ENCODE measurements around the gene CTSO. TPM values are rescaled to one million over a fixed set of nuclear protein-coding genes. Genes with fewer than 3 reads are reported as not detected.

The CTSO gene
- total RNA-seq, 1 donor, result 25.0 TPM

DNA sequence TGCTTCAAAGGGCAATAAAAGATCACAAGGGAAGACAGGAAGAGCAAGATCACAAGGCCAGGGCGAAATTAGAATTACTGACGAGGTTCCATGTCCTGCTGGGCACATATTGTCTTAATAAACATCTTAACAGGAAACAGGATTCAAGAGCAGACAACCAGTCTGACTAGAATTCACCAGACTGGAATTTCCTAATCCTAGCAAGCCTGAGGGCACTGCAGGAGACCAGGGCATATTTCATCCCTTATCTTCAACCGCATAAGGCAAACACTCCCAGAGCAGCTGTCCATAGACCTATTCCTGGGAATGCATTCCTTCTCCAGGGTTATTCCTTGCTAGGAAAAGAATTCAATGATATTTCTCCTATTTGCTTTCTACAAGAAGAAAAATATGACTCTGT lies 62.6 kb downstream of the CTSO start:
- DNase-seq (ENCODE audit: insufficient read length, low spot score, missing footprints), result no peak
- Histone ChIP-seq H2AFZ (ENCODE audit: low read length) (no peak overlapping the region), H4K20me1 (ENCODE audit: insufficient read depth, low read length) (no peaks in the 10 kb centered on the region), H3K4me2 (ENCODE audit: insufficient read depth, low read length) (no peak overlapping the region), H3K4me3 (ENCODE audit: insufficient read depth, low read length) (no peak overlapping the region), H3K27ac (ENCODE audit: low read depth, low read length) (no peak overlapping the region), H3K79me2 (ENCODE audit: insufficient read depth, low read length) (no peaks in the 10 kb centered on the region), H3K36me3 (ENCODE audit: insufficient read depth, low read length) (no peaks in the 10 kb centered on the region), H3K9me3 (ENCODE audit: low read depth, low read length) (no peaks in the 10 kb centered on the region), H3K27me3 (ENCODE audit: insufficient read depth, low read length) (no peaks in the 10 kb centered on the region), H3K4me1 (ENCODE audit: insufficient read depth, low read length) (peaks cover 4% of the 10 kb centered on the region)
- TF ChIP-seq, protein P1, sequence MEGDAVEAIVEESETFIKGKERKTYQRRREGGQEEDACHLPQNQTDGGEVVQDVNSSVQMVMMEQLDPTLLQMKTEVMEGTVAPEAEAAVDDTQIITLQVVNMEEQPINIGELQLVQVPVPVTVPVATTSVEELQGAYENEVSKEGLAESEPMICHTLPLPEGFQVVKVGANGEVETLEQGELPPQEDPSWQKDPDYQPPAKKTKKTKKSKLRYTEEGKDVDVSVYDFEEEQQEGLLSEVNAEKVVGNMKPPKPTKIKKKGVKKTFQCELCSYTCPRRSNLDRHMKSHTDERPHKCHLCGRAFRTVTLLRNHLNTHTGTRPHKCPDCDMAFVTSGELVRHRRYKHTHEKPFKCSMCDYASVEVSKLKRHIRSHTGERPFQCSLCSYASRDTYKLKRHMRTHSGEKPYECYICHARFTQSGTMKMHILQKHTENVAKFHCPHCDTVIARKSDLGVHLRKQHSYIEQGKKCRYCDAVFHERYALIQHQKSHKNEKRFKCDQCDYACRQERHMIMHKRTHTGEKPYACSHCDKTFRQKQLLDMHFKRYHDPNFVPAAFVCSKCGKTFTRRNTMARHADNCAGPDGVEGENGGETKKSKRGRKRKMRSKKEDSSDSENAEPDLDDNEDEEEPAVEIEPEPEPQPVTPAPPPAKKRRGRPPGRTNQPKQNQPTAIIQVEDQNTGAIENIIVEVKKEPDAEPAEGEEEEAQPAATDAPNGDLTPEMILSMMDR (IDR thresholded peaks at IDR 0.05; ENCODE audit: extremely low read depth, low read depth, low read length), result no peak

DNA sequence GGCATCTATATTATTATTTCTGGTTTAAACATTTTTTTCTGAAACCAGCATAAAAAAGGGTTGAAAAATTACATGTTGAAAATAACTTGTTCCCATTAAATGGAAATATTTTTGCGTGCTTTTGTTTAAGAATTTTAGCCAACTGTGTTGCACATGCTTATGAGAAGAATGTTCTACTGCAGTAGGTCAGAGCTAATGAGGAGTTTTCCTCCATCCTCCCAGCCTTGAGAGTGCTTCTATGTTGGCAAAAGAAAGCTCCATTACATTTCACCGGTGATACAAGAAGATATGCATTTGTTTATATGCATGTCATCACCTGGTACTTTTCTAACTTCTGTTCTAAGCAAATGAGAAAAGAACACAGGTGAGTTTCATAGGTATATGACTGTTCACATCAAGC lies 63.7 kb downstream of the CTSO start:
- Histone ChIP-seq H4K20me1 (ENCODE audit: insufficient read depth, low read length) (no peaks in the 10 kb centered on the region), H3K27ac (ENCODE audit: low read depth, low read length) (no peak overlapping the region), H3K4me1 (ENCODE audit: insufficient read depth, low read length) (peaks cover 4% of the 10 kb centered on the region), H3K4me2 (ENCODE audit: insufficient read depth, low read length) (no peak overlapping the region), H2AFZ (ENCODE audit: low read length) (no peak overlapping the region), H3K79me2 (ENCODE audit: insufficient read depth, low read length) (no peaks in the 10 kb centered on the region), H3K4me3 (ENCODE audit: insufficient read depth, low read length) (no peak overlapping the region), H3K9me3 (ENCODE audit: low read depth, low read length) (no peaks in the 10 kb centered on the region), H3K27me3 (ENCODE audit: insufficient read depth, low read length) (no peaks in the 10 kb centered on the region), H3K36me3 (ENCODE audit: insufficient read depth, low read length) (no peaks in the 10 kb centered on the region)
- DNase-seq (ENCODE audit: insufficient read length, low spot score, missing footprints), result no peak
- TF ChIP-seq, protein P1 (IDR thresholded peaks at IDR 0.05; ENCODE audit: extremely low read depth, low read depth, low read length), result no peak

GRCh38 chr4:155889031-155889793 lies 64.5 kb downstream of the CTSO start:
- Histone ChIP-seq H3K4me3 (ENCODE audit: insufficient read depth, low read length) (no peak overlapping the region), H3K9me3 (ENCODE audit: low read depth, low read length) (no peaks in the 10 kb centered on the region), H3K36me3 (ENCODE audit: insufficient read depth, low read length) (no peaks in the 10 kb centered on the region), H4K20me1 (ENCODE audit: insufficient read depth, low read length) (no peaks in the 10 kb centered on the region), H3K4me2 (ENCODE audit: insufficient read depth, low read length) (peak overlapping the region; percentile 8), H3K27me3 (ENCODE audit: insufficient read depth, low read length) (no peaks in the 10 kb centered on the region), H3K27ac (ENCODE audit: low read depth, low read length) (peak overlapping the region; percentile 34), H3K4me1 (ENCODE audit: insufficient read depth, low read length) (peaks cover 4% of the 10 kb centered on the region), H2AFZ (ENCODE audit: low read length) (no peak overlapping the region), H3K79me2 (ENCODE audit: insufficient read depth, low read length) (no peaks in the 10 kb centered on the region)
- DNase-seq (ENCODE audit: insufficient read length, low spot score, missing footprints), result no peak
- TF ChIP-seq, protein P1 (IDR thresholded peaks at IDR 0.05; ENCODE audit: extremely low read depth, low read depth, low read length), result no peak

DNA sequence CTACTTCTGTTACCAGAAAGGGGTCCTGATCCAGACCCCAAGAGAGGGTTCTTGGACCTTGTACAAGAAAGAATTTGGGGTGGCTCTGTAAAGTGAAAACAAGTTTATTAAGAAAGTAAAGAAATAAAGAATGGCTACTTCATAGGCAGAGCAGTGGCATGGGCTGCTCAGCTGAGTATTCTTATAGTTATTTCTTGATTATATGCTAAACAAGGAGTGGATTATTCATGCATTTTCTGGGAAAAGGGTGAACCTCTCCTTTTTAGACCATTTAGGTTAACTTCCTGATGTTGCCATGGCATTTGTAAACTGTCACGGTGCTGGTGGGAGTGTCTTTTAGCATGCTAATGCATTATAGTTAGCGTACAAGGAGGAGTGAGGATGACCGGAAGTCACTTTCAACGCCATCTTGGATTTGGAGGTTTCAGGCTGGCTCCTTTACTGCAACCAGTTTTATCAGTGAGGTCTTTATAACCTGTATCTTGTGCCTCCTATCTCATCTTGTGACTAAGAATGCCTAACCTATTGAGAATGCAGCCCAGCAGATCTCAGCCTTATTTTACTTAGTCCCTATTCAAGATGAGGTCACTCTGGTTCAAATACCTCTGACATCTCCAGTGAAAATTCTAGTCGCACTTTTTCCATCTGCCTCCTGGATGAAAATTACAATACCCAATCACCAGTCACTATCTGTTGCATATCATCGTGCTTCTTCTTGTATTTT lies 65.7 kb downstream of the CTSO start:
- Histone ChIP-seq H3K36me3 (ENCODE audit: insufficient read depth, low read length) (no peaks in the 10 kb centered on the region), H3K4me2 (ENCODE audit: insufficient read depth, low read length) (no peak overlapping the region), H3K4me3 (ENCODE audit: insufficient read depth, low read length) (no peak overlapping the region), H3K27ac (ENCODE audit: low read depth, low read length) (no peak overlapping the region), H2AFZ (ENCODE audit: low read length) (no peak overlapping the region), H3K27me3 (ENCODE audit: insufficient read depth, low read length) (no peaks in the 10 kb centered on the region), H3K9me3 (ENCODE audit: low read depth, low read length) (no peaks in the 10 kb centered on the region), H4K20me1 (ENCODE audit: insufficient read depth, low read length) (no peaks in the 10 kb centered on the region), H3K79me2 (ENCODE audit: insufficient read depth, low read length) (no peaks in the 10 kb centered on the region), H3K4me1 (ENCODE audit: insufficient read depth, low read length) (peaks cover 4% of the 10 kb centered on the region)
- DNase-seq (ENCODE audit: insufficient read length, low spot score, missing footprints), result no peak
- TF ChIP-seq, protein P1 (IDR thresholded peaks at IDR 0.05; ENCODE audit: extremely low read depth, low read depth, low read length), result no peak

All from osteoblast (primary cell).